GM23338 (cell line): ENCODE data around the gene NOL9.

Experiments used
- CTCF ChIP-seq, 2 experiments: fragments of 200-600 bp in 1 of 2; sonication (generic) in 1 of 2; conservative IDR thresholded peaks; 2 replicates each; pipeline versions ENCODE4 v1.5.1 to v1.6.1; 2016 to 2017; ENCODE audit warnings: antibody characterized with exemption in 2 of 2, low read depth in 2 of 2, mild to moderate bottlenecking in 2 of 2, moderate library complexity in 1 of 2
- NANOG ChIP-seq: IDR thresholded peaks from 2 replicates; pipeline ENCODE4 v1.6.1; 2016; ENCODE audit warnings: antibody characterized with exemption, borderline replicate concordance

GRCh38 chr1:6477039-6477820 lies 77.1 kb downstream of the NOL9 start:
- TF ChIP-seq NANOG (no peak), CTCF (conservative IDR thresholded peaks at IDR 0.05; ENCODE audit: low read depth in 2 of 2) (no peak)
